ENCODE results near the gene FGA.

DNA sequence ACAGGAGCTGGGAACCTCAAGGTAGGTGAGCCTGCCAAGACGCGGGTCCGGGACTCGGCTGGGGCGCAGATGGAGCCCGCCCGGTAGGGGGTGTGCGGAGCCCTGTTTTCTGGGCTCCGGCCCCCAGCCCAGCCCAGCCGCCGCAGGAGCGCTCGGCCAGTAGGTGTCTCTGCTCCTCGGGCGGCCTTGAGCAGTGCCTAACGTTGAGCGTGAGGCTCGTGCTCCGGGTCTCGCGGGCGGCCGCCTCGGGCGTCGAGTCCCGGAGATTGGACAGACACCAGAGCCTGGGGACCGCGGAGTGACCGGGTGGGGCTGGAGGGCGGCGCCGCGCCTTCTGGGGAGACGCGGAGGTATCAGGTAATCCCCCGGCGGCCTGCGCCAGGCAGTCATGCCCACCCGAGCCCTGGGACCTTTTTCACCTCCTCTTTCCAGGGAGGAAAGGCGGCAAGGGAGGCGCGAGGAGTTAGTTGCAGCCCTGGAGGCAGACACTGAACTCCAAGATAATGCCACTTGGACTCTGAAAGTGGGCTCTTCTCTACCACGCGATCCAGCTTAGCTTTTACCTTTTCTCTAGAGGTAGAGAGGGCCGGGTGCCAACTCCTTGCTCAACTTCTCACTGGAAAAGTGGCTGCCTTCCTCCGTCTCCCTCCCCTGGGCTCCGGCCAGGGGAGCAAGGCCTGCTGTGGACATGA, 36.4 kb upstream of the FGA start:
- TF ChIP-seq, protein P1, sequence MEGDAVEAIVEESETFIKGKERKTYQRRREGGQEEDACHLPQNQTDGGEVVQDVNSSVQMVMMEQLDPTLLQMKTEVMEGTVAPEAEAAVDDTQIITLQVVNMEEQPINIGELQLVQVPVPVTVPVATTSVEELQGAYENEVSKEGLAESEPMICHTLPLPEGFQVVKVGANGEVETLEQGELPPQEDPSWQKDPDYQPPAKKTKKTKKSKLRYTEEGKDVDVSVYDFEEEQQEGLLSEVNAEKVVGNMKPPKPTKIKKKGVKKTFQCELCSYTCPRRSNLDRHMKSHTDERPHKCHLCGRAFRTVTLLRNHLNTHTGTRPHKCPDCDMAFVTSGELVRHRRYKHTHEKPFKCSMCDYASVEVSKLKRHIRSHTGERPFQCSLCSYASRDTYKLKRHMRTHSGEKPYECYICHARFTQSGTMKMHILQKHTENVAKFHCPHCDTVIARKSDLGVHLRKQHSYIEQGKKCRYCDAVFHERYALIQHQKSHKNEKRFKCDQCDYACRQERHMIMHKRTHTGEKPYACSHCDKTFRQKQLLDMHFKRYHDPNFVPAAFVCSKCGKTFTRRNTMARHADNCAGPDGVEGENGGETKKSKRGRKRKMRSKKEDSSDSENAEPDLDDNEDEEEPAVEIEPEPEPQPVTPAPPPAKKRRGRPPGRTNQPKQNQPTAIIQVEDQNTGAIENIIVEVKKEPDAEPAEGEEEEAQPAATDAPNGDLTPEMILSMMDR (conservative IDR thresholded peaks at IDR 0.05): 0 out of 2 replicates have a peak, but pooled peaks have one; percentile 25
- no peak for TF ChIP-seq EZH2 (IDR thresholded peaks at IDR 0.05; ENCODE audit: low read depth)
